GM19023 (cell line): ENCODE data around the gene SMCHD1.
A peak's percentile ranks its signal among the peaks of the same experiment; 100 is the strongest.

Experiments used
- ATAC-seq: cut with Tn5 transposase; IDR thresholded peaks from one replicate; pipeline ENCODE4 v1.9.1; 2021; ENCODE audit warnings: mild to moderate bottlenecking, moderate library complexity; ENCODE audit not compliant: unreplicated experiment

SMCHD1 gene

DNA sequence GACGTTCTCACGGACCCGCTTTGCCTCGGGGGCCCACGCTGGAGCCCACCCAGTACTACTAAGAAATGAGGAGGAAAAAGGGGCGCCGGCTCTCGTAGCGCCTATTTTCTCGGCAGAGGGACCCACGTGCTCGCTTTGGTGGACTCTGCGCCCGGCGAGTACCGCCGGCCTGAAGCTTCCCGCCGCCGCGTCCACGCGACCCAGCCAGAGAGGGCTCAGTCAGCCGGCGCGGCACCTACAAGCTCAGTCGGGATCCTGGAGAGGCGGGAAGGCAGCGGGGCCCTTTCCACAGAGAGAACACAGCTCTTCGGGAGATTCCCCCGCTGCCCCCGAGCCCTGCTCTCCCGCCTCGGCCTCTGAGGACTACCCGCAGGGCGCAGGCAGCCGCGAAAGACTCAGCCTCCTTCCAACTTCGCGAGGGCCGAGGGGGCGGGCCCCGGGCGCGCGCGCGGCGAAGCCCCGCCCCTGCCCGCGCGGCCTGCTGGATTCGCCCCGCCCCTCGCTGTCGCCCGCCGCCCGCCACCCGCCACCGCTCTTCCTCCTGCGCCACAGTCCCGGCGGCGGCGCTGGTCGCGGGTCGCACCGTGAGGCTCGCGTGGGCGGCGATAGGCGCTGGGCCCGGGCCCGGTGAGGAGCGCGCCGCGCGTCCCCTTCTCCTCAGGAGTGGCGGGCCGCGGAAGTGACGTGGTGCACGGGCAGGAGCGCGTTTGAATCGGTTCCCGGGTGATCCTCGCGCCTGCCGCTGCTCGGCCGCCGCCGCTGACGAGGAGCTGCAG is at the start of gene SMCHD1:
SMCHD1 (plus strand) TSS at position 549 of the 776 bp plus-strand sequence. CDS start 350 bp downstream, outside the sequence.
- ATAC-seq: peak; percentile 70

DNA sequence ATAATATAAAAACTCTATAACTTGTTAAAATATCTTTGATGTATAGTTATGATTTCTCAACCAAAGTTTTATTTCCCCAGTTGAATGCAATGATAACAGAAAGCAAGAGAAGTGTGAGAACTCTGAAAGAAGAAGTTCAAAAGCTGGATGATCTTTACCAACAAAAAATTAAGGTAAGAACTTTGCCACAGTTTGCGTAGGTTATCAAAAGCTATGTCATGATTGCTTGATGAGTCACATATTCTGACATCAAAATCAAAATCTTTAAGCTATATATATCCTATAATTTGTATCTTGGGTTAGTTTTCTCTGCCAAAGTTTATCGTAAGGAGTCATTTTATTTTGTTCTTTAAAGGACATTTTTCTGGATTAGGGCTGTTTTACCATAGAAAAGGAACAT is 49.2 kb upstream of the SMCHD1 start:
- ATAC-seq: no peak

DNA sequence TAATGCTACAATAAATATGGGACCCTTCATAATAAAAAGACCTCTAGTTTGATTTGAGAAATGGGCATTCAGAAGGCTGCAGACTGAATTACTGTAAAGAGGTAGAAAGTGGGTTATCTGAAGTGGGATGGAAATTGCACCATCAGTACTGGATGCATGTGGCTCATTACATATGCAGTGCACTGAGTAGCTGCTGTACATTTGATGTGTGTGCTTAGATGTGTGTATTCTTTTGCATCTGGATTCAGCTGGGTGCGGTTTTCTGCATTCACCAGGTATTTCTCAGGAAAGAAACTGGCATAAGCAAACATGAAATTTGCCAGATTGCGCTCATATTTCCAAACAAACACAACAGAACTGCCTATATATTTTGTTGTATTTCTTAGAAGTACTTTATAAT is 45.9 kb upstream of the SMCHD1 start:
- no peak for ATAC-seq

DNA sequence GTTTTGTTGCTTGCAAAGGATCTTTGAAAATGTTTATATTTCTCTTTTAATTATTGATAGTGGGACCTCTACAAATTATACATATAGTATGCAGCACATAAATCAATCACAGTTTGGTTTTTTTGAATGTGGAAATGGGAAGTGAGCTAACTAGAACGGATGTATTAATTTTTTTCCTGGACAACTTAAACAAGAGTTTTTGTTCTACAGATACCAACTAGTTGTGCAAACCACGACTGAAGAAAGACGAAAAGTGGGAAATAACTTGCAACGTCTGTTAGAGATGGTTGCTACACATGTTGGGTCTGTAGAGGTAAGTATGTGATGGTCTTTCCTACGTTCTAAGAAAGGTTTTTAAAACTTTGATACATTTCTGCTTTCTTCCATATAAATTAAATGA is 45.0 kb upstream of the SMCHD1 start:
- no peak for ATAC-seq

DNA sequence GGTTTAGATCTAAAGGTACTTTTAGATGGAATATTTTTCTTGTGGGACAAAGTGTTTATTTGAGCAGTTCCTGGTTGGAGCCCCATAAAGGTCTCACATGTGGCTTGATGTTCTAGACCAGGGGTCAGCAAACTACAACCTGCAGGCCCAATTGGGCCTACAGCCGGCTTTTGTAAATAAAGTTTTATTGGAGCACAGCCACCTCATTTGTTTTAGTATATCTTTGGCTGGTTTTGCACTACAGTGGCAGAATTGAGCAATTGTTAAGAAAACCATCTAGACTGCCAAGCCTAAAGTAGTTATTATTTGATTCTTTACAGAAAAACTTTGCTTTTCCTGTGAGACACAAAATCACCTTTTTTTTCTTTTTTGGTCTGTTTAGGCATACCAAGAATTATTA is 42.5 kb upstream of the SMCHD1 start:
- no peak for ATAC-seq

DNA sequence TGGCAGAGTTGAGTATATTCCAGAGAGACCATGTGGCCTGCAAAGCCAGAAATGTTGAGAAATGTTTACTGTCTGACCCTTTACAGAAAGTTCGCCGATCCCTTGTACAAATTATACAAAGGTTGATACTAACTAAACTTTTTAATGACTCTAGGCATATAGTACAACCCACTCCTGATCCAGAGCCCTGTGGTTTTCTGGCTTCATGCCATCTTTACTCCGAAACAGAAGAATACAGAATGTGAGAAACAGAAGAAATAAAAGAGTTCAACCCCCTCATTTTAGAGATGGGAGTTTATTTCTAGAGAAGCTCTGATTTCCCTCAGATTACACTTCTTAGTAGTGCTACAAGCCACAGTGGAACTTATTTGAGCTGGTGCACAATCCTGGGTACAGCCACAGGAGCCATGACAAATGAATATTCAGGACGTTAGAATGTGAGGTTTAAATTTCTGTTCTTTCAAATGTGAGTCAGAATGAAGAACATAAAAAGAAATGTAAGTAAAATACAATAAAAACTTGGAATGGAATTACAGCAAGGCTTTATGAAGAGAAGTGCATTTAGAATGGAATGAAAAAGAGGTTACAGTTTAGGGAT is 38.0 kb upstream of the SMCHD1 start:
- no peak for ATAC-seq

DNA sequence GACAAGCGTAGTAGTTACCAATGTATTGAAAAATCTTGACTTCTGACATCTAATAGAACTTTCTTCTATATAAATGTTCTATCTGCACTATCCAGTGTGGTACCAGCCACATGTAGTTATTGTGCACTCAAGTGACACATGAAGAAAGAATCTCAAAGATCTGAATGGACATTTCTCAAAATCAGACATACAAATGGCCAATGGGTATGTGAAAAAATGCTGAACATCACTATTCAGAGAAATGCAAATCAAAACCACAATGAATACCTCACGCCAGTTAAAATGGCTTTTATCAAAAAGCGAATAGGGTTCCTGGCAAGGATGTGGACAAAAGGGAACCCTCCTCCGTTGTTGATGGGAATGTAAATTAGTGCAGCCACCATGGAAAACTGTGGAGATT is 37.5 kb upstream of the SMCHD1 start:
- no peak for ATAC-seq

DNA sequence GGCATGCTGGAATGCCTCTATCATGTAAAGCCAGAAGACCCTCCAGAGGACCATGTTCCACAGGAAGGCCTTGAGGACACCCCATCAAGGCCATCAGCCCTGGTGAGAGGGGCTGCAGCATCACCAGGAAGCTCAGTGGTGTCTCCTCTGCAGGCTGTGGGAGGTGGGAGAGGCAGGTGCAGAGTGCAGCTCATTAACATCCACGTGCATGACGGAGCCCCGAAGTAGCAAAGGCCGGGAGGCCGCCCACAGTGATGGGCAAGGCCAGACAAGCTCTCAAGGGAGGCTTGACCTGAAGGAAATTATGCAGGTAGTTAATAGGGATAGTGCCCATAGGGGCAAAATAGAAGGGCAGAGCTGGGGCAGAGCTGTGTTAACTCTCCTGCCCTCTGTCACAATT is 30.3 kb upstream of the SMCHD1 start:
- no peak for ATAC-seq

DNA sequence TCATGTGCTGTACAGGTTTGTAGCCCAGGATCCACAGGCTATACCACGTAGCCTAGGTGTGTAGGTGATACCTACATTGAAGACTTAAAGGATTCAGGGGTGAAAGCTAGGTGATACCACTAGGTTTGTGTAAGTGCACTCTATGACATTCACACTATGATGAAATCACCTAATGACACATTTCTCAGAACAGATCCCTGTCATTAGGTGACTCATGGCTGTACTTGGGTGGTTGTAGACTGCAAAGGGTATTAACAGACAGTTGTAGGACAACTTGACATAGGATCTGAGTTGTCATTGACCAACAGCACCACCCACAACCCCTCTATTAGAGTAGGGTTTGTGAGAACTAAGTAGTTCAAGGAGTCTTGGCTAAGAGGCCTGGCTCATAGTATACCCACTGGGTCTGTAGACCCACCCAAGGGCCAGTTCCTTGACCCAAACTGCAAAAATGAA is 27.7 kb upstream of the SMCHD1 start:
- no peak for ATAC-seq

DNA sequence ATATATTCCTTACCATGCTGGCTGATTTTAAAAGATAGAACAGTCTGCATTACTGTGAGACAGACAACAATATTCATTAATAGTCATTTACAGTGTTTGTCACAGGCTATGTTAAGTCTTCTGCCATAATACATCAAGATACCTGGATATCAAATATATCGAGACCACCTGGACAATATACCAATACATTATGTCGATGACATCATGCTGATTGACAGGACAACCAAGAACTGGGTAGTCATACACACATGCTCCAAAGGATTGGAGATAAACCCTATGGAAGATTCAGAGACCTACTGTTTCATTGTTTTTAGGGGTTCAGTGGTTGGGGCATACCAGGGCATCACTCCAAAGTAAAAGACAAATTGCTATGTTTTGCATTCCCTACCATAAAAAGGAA is 26.5 kb upstream of the SMCHD1 start:
- ATAC-seq: no peak

DNA sequence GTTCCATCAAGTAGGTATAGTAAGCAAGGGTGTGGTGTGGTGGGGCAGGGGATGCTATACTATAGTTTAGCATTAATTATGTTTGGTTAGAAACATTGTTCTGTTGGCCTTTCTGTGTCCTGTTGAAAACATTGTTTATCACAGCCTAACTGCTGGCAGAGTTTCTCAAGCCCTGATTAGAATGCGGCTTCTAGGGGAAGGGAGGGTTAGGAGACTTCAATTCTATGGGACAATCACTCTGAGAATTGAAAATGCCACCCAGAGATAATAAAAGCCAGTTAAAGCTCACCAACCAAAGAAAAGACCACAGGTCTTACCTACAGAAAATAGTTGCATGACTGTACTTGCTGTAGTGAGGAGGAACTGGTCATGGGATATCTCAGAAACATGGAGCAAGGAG is 19.9 kb upstream of the SMCHD1 start:
- no peak for ATAC-seq

DNA sequence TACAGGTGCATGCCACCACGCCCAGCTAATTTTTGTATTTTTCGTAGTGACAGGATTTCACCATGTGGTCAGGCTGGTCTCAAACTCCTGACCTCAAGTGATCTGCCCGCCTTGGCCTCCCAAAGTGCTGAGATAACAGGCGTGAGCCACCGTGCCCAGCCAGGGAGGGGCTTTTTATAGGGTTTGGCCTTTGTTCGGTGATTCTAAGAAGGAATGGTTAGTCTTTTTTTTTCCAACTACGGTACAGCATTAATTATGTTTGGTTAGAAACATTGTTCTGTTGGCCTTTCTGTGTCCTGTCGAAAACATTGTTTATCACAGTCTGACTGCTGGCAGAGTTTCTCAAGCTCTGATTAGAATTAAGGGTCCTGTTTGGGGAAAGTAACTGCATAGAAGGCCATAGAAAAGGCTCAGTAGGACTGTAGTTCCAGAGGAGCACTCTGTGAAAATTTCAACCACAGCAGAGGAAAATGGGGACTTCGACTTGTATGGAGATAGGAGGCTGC is 19.3 kb upstream of the SMCHD1 start:
- ATAC-seq: peak; percentile 3

DNA sequence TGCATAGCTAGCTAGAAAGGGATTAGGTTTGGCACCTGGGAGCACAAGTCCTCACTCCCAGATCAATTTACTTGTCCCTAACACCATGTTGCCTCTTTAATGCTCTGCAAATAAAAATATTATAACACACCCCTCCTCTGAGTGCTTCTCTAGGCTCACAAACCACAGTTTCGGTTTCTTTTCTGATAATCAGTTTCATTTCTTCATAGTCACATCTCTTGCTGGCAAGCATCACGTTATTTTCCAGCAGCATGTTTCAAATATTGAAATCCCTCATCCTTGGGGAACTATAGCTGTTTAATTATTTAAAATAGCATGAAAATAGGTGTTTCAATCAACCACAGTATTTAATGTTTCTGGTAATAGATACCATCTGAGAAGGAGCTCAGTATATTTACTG is 13.9 kb upstream of the SMCHD1 start:
- ATAC-seq: peak; percentile 63

DNA sequence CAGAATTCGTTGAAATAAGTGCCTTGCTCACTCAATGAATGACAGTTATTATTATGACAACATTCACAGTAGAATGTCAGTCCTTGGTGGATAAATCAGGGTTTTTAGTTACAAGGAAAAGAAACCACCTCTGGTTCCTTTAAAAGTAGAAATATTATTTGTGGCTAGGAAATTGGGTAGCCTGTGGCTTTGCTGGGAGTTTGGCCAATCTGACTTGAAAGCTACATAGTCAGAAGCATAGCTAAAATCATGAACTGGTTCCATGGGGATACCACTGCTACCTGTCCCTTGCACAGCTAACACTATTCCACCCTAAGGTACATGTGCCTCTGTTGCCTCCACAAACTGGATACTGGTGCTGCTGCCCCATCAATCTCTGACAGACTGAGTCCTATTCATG is 12.8 kb upstream of the SMCHD1 start:
- no peak for ATAC-seq

DNA sequence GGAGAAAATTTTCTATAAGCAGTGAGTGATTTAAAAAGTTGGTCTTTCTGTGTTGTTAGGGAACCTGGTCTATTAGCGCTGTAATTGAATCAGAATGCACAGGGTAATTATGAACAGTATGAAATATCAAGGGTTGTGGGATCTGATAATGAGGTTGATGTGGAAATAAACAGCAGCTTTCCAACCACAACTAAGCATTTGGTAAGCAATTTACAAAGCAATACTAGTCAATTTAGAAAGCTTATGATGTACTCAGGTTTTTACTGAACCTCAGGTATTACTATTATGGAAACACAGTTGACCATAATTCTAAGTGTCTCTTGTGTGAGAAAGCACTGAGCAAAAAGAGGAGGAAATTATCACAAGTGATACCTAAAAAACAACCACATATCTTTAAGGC is 11.0 kb upstream of the SMCHD1 start:
- ATAC-seq: no peak

DNA sequence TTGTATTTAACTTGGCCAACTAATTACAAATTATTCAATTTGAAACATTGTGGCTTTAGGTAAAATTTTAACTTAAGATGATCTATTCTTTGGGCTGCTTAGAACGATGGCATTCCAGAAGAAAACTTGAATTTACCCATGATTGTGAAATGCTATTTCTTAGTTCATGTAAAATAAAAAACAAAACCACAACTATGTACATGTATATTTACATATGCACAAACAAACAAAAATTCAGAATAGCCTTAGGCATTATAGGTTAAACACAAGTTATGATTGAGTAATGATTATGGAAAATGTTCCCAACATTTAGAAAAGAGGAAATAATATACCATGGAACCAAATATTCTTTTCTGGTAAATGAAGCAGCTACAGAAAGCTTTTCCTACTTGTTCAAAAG is 3.5 kb upstream of the SMCHD1 start:
- no peak for ATAC-seq

DNA sequence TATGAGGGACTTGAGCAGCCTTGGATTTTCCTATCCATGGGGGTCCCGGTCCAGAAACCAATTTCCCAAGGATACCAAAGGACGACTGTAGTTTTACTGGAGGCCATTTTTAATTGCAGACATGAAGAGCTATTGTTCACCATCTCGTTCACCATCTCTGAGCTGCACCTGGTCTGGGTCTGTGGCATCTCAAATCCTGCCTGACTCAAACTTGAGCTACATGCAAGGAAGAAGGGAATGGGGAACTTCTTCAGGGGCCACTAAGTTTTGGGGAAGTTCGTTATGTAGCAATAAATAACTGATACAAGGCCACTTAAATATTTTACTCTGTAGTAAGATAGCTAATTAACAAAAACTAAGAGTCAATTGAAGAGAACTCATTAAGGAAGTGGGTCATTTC is 2.1 kb upstream of the SMCHD1 start:
- ATAC-seq: no peak

DNA sequence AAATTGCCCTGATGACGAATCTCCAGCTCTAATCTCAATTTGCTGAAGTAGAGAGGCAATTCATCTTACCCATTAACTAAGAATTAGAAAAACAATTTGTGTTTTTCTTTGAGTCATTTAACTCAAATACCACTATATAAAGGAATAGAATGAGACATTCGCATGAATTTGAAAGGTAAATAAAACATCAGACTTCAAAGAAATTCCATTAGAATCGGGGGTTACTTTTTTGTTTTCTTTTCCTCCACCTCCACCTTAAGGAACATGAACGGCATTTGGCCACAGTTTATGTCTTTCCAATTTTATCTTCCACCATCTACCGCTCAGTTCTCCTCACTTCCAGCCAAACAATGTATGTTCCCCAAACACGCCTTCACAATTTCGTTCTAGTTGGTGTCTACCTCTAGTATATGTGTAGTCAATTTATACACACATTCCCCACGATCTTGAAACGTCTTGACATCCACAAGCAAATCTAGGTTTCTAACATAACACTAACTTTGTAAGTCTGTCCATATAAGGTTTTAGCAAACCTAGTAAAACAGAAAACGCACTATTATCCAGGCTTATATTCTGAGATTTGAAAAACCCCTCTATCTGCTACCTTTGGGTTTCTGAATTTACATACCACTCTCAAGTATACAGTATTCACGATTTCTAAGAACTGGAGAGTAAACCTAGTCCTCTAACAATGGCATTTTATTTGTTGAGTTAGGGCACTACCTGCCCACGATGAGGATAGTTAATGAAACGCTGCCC is 1.2 kb upstream of the SMCHD1 start:
- ATAC-seq: no peak

DNA sequence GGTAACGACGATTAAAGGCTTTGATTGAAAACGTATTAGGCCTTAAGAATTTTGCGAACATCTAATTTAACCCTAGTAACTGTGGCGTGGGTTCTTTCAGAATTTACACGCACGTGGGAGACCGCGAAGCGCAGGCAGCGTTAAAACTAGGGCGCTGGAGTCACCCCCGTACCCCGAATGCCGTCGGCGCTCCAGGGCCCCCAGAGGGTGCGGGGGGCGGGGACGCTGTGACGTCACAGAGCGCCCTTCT is 673 bp upstream of the SMCHD1 start:
- peak; percentile 43 for ATAC-seq

DNA sequence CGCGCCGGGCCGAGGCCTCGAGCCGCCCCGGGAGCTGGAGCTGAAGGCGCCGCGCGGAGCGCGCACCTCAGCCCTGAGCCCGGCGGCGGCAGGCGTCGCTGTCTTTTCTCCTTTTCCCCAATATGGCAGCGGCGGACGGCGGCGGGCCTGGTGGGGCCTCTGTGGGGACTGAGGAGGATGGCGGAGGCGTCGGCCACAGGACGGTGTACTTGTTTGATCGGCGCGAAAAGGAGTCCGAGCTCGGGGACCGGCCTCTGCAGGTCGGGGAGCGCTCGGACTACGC is 369 bp downstream of the SMCHD1 start:
- ATAC-seq: peak; percentile 26

DNA sequence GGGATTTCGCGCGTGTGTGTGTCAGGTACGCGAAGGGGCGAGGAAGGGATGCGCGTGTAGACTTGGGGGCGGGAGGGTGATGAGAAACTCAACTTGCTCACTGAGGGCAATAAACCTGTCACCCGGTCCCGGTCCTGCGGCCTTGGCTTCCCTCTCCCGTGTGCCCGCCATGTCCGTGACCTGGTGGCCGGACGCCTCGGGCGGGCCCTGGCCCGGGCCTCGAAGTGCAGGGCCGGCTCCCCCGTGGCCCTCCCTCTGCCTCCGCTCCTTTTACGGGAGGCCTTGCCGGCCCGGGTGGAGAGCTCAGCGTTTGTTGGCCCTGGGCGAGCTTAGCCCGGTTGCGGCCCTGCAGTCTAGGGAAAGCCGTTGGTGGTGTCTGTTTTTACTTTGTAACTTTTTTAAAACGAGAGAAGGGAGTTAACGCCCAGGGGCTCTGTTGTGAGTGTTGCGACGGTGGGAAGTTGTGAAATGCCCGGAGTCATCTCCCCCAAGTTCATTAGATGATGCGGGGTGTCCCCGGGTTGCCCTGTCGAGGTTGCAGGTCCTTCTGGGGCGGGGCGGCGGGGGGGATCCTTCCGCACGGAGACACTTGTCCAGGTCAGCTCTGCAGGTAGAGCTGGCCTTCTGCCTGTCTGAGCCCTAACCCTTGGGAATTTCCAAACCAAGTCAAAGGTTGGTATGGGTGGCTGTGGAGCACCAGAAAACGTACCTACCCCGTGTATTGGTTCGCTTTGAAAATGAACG is 883 bp downstream of the SMCHD1 start:
- ATAC-seq: peak; percentile 14
